Fibroblast of lung (primary cell): Measurements from ENCODE around the gene UBQLN3.

Experiments used
- EZH2 ChIP-seq: IDR thresholded peaks from 2 replicates; pipeline ENCODE4 v1.5.1; 2012; ENCODE audit warnings: low read length, control low read depth, mild to moderate bottlenecking; ENCODE audit errors: missing control alignments
- TF ChIP-seq, protein P1 (sequence below), 2 donors: IDR thresholded peaks in 1 of 2; conservative IDR thresholded peaks in 1 of 2; 1 replicate in 1 of 2; 2 replicates in 1 of 2; pipeline ENCODE4 v1.5.1; 2011 to 2012; ENCODE audit warnings: low read length in 2 of 2, control low read depth in 1 of 2, inconsistent platforms in 1 of 2, low read depth in 1 of 2, mild to moderate bottlenecking in 1 of 2

DNA sequence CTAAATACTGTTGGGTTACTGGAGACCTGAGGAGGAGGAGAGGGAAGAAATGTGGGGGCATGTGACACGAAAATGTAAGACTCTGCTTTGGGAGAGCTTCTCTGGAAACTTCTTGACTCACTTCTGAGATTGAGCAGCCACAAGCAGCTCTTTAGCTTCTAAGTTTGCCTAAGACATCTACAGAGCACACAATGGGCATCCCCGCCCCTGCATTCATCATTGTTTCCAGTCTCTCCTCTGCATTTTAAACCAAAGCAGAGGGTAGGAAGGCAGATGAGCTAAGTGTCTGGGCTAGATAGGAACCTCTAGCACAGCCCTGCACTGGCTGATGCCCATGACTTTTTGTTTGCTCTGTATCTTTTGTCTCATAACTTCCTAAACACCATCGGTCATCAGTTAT, 23.3 kb downstream of the UBQLN3 start:
- no peak for TF ChIP-seq EZH2
- TF ChIP-seq, protein P1, sequence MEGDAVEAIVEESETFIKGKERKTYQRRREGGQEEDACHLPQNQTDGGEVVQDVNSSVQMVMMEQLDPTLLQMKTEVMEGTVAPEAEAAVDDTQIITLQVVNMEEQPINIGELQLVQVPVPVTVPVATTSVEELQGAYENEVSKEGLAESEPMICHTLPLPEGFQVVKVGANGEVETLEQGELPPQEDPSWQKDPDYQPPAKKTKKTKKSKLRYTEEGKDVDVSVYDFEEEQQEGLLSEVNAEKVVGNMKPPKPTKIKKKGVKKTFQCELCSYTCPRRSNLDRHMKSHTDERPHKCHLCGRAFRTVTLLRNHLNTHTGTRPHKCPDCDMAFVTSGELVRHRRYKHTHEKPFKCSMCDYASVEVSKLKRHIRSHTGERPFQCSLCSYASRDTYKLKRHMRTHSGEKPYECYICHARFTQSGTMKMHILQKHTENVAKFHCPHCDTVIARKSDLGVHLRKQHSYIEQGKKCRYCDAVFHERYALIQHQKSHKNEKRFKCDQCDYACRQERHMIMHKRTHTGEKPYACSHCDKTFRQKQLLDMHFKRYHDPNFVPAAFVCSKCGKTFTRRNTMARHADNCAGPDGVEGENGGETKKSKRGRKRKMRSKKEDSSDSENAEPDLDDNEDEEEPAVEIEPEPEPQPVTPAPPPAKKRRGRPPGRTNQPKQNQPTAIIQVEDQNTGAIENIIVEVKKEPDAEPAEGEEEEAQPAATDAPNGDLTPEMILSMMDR (conservative IDR thresholded peaks at IDR 0.05 in 1 of 2, IDR thresholded peaks at IDR 0.05 in 1 of 2; ENCODE audit: low read depth in 1 of 2, low read length in 2 of 2) = no peak
